ENCODE measurements around the gene PSMD6. TPM values are rescaled to one million over a fixed set of nuclear protein-coding genes. Genes with fewer than 3 reads are reported as not detected.

The PSMD6 gene
- polyA plus RNA-seq, 1 donor: 71.5 TPM

- Histone ChIP-seq H3K27me3 (ENCODE audit: control insufficient read depth, insufficient read depth, low read length) (no peaks in the 10 kb centered on the region), H3K36me3 (ENCODE audit: control insufficient read depth, insufficient read depth, low read length) (no peaks in the 10 kb centered on the region), H3K27ac (ENCODE audit: low read length) (no peak overlapping the region), H3K4me1 (ENCODE audit: control insufficient read depth, insufficient read depth, low read length) (peaks cover 18% of the 10 kb centered on the region), H3K9me3 (ENCODE audit: control insufficient read depth, low read depth, low read length) (no peaks in the 10 kb centered on the region), H3K4me3 (ENCODE audit: low read length) (no peak overlapping the region)
- WGBS (ENCODE audit: insufficient coverage, low lambda C conversion rate): no CpG with 5 or more reads among the region's 2 CpGs
- DNase-seq: peak; percentile 33 to 65
These were observed 61.4 kb downstream of the PSMD6 start for GRCh38 chr3:63961891-63962290.

Other genes starting within 250 kb of the PSMD6 start
- gene C3orf49, start 204.2 kb downstream of the PSMD6 start, polyA plus RNA-seq: 0.33 TPM
- 72.3 TPM for gene THOC7, start 159.7 kb downstream of the PSMD6 start, polyA plus RNA-seq
- gene ATXN7, start 159.6 kb downstream of the PSMD6 start, polyA plus RNA-seq: 21.0 TPM
- gene SCAANT1, start 111.1 kb downstream of the PSMD6 start, polyA plus RNA-seq: 1.8 TPM
- 10.5 TPM for gene PRICKLE2, start 202.0 kb upstream of the PSMD6 start, polyA plus RNA-seq